HepG2 (cell line): Measurements from ENCODE around the gene CHCHD1. TPM values are rescaled to one million over a fixed set of nuclear protein-coding genes. Genes with fewer than 3 reads are reported as not detected.

Experiments
- ATAC-seq: fragments of 200-7000 bp; cut with Tn5 transposase; 3 replicates; pipeline ENCODE4 v1.9.1; 2020; ENCODE audit warnings: mild to moderate bottlenecking, moderate library complexity
- BruUV-seq: library from RNA; stranded (reverse); fragments of 400-500 nt; replicated peaks from 2 replicates; lab custom pipeline; 2021; lab: Mats Ljungman, UMichigan
- CTCF ChIA-PET: fragments of 300-600 bp; formaldehyde crosslinking; extraction: SDS; loops from one replicate; lab custom pipeline; 2021; ENCODE audit warnings: low total read pairs, inconsistent platforms, low intra/inter-chr PET ratio; lab: Yijun Ruan, JAX
- POLR2A ChIA-PET: fragments of 350-600 bp; sonication (Branson Sonifier 250); formaldehyde crosslinking; loops from one replicate; lab custom pipeline; 2020; ENCODE audit warnings: antibody characterized with exemption, inconsistent platforms; lab: Yijun Ruan, JAX
- DNase-seq: peaks from one replicate; pipeline ENCODE4 v3.0.0-alpha.2; 2015; ENCODE audit warnings: low spot score
- FAIRE-seq: peaks from 3 replicates; lab custom pipeline; 2011; peaks lifted over from hg19 to GRCh38; lab: Jason Lieb, UNC
- H2AFZ ChIP-seq: one replicate; pipeline ENCODE4 v1.6.1; 2011; ENCODE audit warnings: low read length, inconsistent platforms
- H3K27ac ChIP-seq: fragments of 300-600 bp; 3 replicates; pipeline ENCODE4 v1.8.0; 2011; ENCODE audit warnings: mixed run types, mild to moderate bottlenecking, mixed read lengths, low read length, inconsistent platforms; ENCODE audit not compliant: insufficient read depth; ENCODE audit errors: extremely low read length
- H3K27me3 ChIP-seq, 2 experiments: fragments of 200-600 bp in 1 of 2; 2 replicates in 1 of 2; 3 replicates in 1 of 2; pipeline versions ENCODE4 v1.6.0 to v1.8.0; 2011; ENCODE audit warnings: low read length in 2 of 2, mild to moderate bottlenecking in 2 of 2, moderate library complexity in 2 of 2, inconsistent platforms in 1 of 2; ENCODE audit not compliant: insufficient read depth in 2 of 2, control insufficient read depth in 1 of 2
- H3K36me3 ChIP-seq, 2 experiments: fragments of 200-600 bp in 1 of 2; replicated peaks in 1 of 2; 2 replicates in 1 of 2; 3 replicates in 1 of 2; pipeline versions ENCODE4 v1.5.1 to v1.8.0; 2011; ENCODE audit warnings: low read length in 2 of 2, inconsistent platforms in 1 of 2; ENCODE audit not compliant: insufficient read depth in 2 of 2, control insufficient read depth in 1 of 2
- H3K4me1 ChIP-seq: 2 replicates; pipeline ENCODE4 v1.5.1; 2012; ENCODE audit warnings: low read length, inconsistent platforms; ENCODE audit not compliant: insufficient read depth
- H3K4me2 ChIP-seq: 2 replicates; pipeline ENCODE4 v1.6.0; 2011; ENCODE audit warnings: low read depth, low read length, inconsistent platforms
- H3K4me3 ChIP-seq, 3 experiments: fragments of 200-600 bp in 1 of 3; sonication (generic), shearing (Covaris generic) in 1 of 3; replicated peaks in 1 of 3; 2 replicates each; pipeline ENCODE4 v1.5.1; 2011 to 2016; ENCODE audit warnings: low read length in 3 of 3, inconsistent platforms in 2 of 3, low read depth in 2 of 3, mild to moderate bottlenecking in 2 of 3, control low read depth in 1 of 3, mixed read lengths in 1 of 3; ENCODE audit not compliant: insufficient read depth in 1 of 3
- H3K79me2 ChIP-seq: one replicate; pipeline ENCODE4 v1.6.1; 2011; ENCODE audit warnings: low read length, inconsistent platforms; ENCODE audit not compliant: insufficient read depth
- H3K9ac ChIP-seq: 2 replicates; pipeline ENCODE4 v1.6.0; 2011; ENCODE audit warnings: mild to moderate bottlenecking, low read depth, low read length, inconsistent platforms; ENCODE audit not compliant: insufficient read depth
- H3K9me3 ChIP-seq: 2 replicates; pipeline ENCODE4 v1.5.1; 2012; ENCODE audit warnings: mild to moderate bottlenecking, low read length
- H4K20me1 ChIP-seq: 2 replicates; pipeline ENCODE4 v1.6.0; 2011; ENCODE audit warnings: inconsistent platforms, mild to moderate bottlenecking, low read length, moderate library complexity; ENCODE audit not compliant: insufficient read depth
- HOXD1 ChIP-seq: sonication (generic); formaldehyde crosslinking; IDR thresholded peaks from 2 replicates; pipeline ENCODE4 v1.5.0; 2020; ENCODE audit warnings: missing genetic modification reagents
- KLF16 ChIP-seq, 2 experiments: sonication (generic) in 1 of 2; formaldehyde crosslinking in 1 of 2; IDR thresholded peaks; 2 replicates each; pipeline versions ENCODE4 v1.6.1 to v1.8.0; 2016 to 2023; ENCODE audit warnings: missing genetic modification reagents in 2 of 2, missing compliant biosample characterization in 1 of 2
- NAIF1 ChIP-seq: sonication (generic); formaldehyde crosslinking; IDR thresholded peaks from 2 replicates; pipeline ENCODE4 v1.5.0; 2020; ENCODE audit warnings: mild to moderate bottlenecking, missing genetic modification reagents, borderline replicate concordance
- NCOA5 ChIP-seq: sonication (generic); formaldehyde crosslinking; IDR thresholded peaks from 2 replicates; pipeline ENCODE4 v1.4.0; 2020; ENCODE audit warnings: missing genetic modification reagents
- RNF2 ChIP-seq: fragments of 450-650 bp; conservative IDR thresholded peaks from 2 replicates; pipeline ENCODE4 v1.6.1; 2016; ENCODE audit warnings: low read depth
- SETDB1 ChIP-seq: sonication (generic); formaldehyde crosslinking; IDR thresholded peaks from 2 replicates; pipeline ENCODE4 v1.5.1; 2020; ENCODE audit warnings: missing genetic modification reagents, mild to moderate bottlenecking, borderline replicate concordance
- SOX5 ChIP-seq: IDR thresholded peaks from 2 replicates; pipeline ENCODE4 v1.6.1; 2016; ENCODE audit warnings: borderline replicate concordance
- STAT6 ChIP-seq: sonication (generic); formaldehyde crosslinking; IDR thresholded peaks from 2 replicates; pipeline ENCODE4 v1.4.0; 2020; ENCODE audit warnings: missing genetic modification reagents, mild to moderate bottlenecking, borderline replicate concordance
- TRIM24 ChIP-seq: sonication (generic); formaldehyde crosslinking; IDR thresholded peaks from 2 replicates; pipeline ENCODE4 v1.8.0; 2022; ENCODE audit warnings: mild to moderate bottlenecking, missing genetic modification reagents
- YY1 ChIP-seq: IDR thresholded peaks from 2 replicates; pipeline ENCODE4 v1.6.1; 2011; ENCODE audit warnings: low read length, low read depth, moderate library complexity, mild to moderate bottlenecking; ENCODE audit not compliant: insufficient read depth, insufficient replicate concordance
- ZBTB20 ChIP-seq: sonication (generic); formaldehyde crosslinking; IDR thresholded peaks from 2 replicates; pipeline ENCODE4 v1.8.1; 2023; ENCODE audit warnings: missing genetic modification reagents, low read depth, mild to moderate bottlenecking, borderline replicate concordance
- ZNF446 ChIP-seq: sonication (generic); formaldehyde crosslinking; IDR thresholded peaks from 2 replicates; pipeline ENCODE4 v1.5.0; 2020; ENCODE audit warnings: mild to moderate bottlenecking, missing genetic modification reagents
- ZNF496 ChIP-seq: sonication (generic); formaldehyde crosslinking; IDR thresholded peaks from 2 replicates; pipeline ENCODE4 v1.8.1; 2023; ENCODE audit warnings: mild to moderate bottlenecking, moderate library complexity, missing genetic modification reagents; ENCODE audit not compliant: insufficient replicate concordance
- ZNF83 ChIP-seq: sonication (generic); formaldehyde crosslinking; IDR thresholded peaks from 2 replicates; pipeline ENCODE4 v1.4.0; 2020; ENCODE audit warnings: missing genetic modification reagents, mild to moderate bottlenecking, borderline replicate concordance
- WGBS: methylation state at CpG from one replicate; pipeline ENCODE4 v1.1.6; 2017; ENCODE audit warnings: low lambda C conversion rate; 5-methylcytosine and 5-hydroxymethylcytosine counted together
- in situ Hi-C: cut with HindIII; loops from 2 replicates; pipeline ENCODE4 v1.10.0; 2017; ENCODE audit warnings: low pct_unique_long_range_greater_than_20kb; ENCODE audit not compliant: extremely low pct_ligation_motif_present
- intact Hi-C: fragments of 100-400 bp; cut with micrococcal nuclease; formaldehyde crosslinking; loops from one replicate; pipeline ENCODE4 v1.10.0; 2022; ENCODE audit not compliant: unreplicated experiment
- polyA plus RNA-seq, 8 experiments: library from polyadenylated mRNA; depleted of rRNA in 3 of 8; stranded (reverse) in 7 of 8; unstranded in 1 of 8; fragments of >200 nt; fragmentation: Illumina TruSeq in 4 of 8; extraction: Trizol in 4 of 8; gene quantifications; 2 replicates each; pipeline versions ENCODE4 v1.2.1 to v1.2.3, GENCODE V29; 2011 to 2016; ENCODE audit warnings: low read depth in 4 of 8, missing spikeins in 1 of 8, mixed read lengths in 1 of 8; ENCODE audit not compliant: insufficient read depth in 1 of 8
- total RNA-seq, 5 experiments: library from RNA; depleted of rRNA; stranded (reverse); fragments of >200 nt; fragmentation: Illumina TruSeq; extraction: Trizol; gene quantifications; 2 replicates each; pipeline ENCODE4 v1.2.3, GENCODE V29; 2016; ENCODE audit warnings: low read depth in 1 of 5
- TF ChIP-seq, protein P1 (sequence below): sonication (generic); formaldehyde crosslinking; conservative IDR thresholded peaks from 2 replicates; pipeline ENCODE4 v1.8.1; 2023; ENCODE audit warnings: missing genetic modification reagents
- TF ChIP-seq, protein P2 (sequence below): sonication (generic); formaldehyde crosslinking; IDR thresholded peaks from 2 replicates; pipeline ENCODE4 v1.8.1; 2023; ENCODE audit warnings: mild to moderate bottlenecking, inconsistent platforms, moderate library complexity, missing genetic modification reagents, borderline replicate concordance

CHCHD1 gene
- total and polyA plus RNA-seq, 2 of the 13 experiments (the other 11 are each of a cell fraction or from before 2014, with no cell fraction given) = 36.9 to 71.2 TPM

DNA sequence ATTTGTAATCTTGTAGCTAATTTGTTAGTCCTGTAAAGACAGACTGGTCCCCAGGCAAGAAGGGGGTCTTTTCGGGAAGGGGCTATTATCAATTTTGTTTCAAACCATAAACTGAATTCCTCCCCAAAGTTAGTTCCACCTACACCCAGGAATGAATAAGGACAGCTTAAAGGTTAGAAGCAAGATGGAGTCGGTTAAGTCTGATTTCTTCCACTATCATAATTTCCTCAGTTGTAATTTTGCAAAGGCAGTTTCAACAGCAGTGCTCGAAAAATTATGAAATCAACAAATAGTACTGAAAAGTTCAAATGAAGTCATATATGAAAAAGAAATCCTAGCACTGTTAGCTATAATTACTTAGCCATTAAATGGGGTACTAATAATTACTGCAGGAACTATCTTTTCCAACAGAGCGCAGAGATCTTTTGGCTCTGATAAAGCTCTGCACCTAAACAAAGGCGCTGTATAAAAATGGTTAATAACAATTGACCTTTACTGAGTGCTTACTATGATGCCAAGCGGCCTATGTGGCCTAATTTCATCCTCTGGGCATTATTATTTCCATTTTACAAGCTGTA, 38.4 kb upstream of the CHCHD1 start (continued):
- TF ChIP-seq NAIF1 (CRISPR knock-in tag) (0 out of 2 replicates have a peak, but pooled peaks have one; percentile 4), YY1 (no peak), HOXD1 (CRISPR knock-in tag) (no peak), KLF16 (CRISPR knock-in tag; IDR thresholded peaks at IDR 0.05) (no peak)
- TF ChIP-seq, protein P1, sequence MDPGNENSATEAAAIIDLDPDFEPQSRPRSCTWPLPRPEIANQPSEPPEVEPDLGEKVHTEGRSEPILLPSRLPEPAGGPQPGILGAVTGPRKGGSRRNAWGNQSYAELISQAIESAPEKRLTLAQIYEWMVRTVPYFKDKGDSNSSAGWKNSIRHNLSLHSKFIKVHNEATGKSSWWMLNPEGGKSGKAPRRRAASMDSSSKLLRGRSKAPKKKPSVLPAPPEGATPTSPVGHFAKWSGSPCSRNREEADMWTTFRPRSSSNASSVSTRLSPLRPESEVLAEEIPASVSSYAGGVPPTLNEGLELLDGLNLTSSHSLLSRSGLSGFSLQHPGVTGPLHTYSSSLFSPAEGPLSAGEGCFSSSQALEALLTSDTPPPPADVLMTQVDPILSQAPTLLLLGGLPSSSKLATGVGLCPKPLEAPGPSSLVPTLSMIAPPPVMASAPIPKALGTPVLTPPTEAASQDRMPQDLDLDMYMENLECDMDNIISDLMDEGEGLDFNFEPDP (CRISPR knock-in tag) = no peak

DNA sequence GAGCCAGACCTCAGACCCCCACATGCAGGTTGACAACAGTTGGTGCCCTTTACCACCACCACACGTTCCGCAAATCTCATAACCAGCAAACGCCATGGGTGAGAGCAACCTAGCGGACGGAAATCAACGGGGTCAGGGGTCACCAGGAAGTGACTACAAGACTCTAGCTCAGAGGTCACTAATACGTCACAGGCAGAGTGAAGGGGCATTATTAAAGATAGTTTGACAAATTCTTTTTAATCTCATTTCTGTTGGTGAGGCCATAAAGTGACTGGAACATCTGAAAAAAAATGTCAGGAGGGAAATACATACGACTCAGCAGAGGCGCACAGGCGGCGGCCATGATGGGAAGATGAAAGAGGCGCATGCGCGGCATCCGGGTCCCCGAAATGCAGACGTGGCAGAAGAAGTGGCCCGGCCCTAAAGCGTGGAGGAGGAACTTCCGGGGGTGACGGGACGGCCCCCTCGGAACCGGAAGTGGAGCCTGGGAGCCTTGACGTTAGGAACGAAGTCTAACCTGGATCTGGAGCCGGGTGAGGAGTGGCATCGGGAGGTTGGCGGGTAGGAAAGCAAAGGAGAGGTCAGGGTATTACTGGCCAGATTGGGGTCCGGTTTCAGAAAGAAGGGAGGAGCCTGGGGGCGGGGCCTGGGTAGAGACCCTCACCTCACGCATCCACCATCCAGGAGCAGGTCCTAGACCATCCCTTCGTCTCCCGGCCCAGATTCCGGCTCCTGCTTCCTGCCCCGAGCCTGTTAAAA, 37.8 kb upstream of the CHCHD1 start, which contains the start of gene SEC24C:
Gene SEC24C (plus strand): TSS at position 468 of the 759 bp plus-strand sequence. CDS start 2,461 bp downstream, outside the sequence.
- DNase-seq (peak; percentile 95), FAIRE-seq (peak; percentile 66), ATAC-seq (peak; percentile 92)
- Histone ChIP-seq H3K4me1 (peaks cover 40% of the 10 kb centered on the region), H3K4me2 (peak within 1 kb of the TSS; percentile 72), H3K4me3 (peak within 1 kb of the TSS; percentile 79 to 99 (median 98)), H3K36me3 (peaks cover 3 to 18% of the 10 kb centered on the region in 2 experiments; a peak in 4 of 5 replicates), H3K27me3 (no peaks in the 10 kb centered on the region; a peak in 1 of 5 replicates), H2AFZ (peak within 1 kb of the TSS; percentile 72), H3K79me2 (peaks cover 43% of the 10 kb centered on the region), H3K9ac (peak within 1 kb of the TSS; percentile 96), H3K27ac (peak within 1 kb of the TSS; percentile 92), H4K20me1 (no peaks in the 10 kb centered on the region), H3K9me3 (no peaks in the 10 kb centered on the region)
- intact Hi-C loops (no loop called here), in situ Hi-C loops (no loop called here)
- CTCF ChIA-PET = no interaction called here
- POLR2A ChIA-PET = interaction anchor here (0.5 to 5.4 kb wide), 14 partner anchors 14 to 332 kb away, joined by 3 to 85 read pairs (median 3); partner anchors contain the start of genes CHCHD1, PPP3CB and ZSWIM8
- no TSS peak for BruUV-seq
- under 1% methylated on average over 31 of the region's 36 CpGs for WGBS
- TF ChIP-seq NCOA5 (CRISPR knock-in tag) (no peak), ZNF496 (CRISPR knock-in tag) (no peak), SOX5 (CRISPR knock-in tag) (peak; percentile 21; the same call in 1 of the 2 replicates), ZNF83 (CRISPR knock-in tag) (no peak), ZNF446 (CRISPR knock-in tag) (0 out of 2 replicates have a peak, but pooled peaks have one; percentile 47), ZBTB20 (CRISPR knock-in tag) (peak; percentile 70; the same call in 1 of the 2 replicates), TRIM24 (CRISPR knock-in tag) (no peak), SETDB1 (CRISPR knock-in tag) (no peak), RNF2 (no peak), STAT6 (CRISPR knock-in tag) (0 out of 2 replicates have a peak, but pooled peaks have one; percentile 27)
- TF ChIP-seq, protein P2, sequence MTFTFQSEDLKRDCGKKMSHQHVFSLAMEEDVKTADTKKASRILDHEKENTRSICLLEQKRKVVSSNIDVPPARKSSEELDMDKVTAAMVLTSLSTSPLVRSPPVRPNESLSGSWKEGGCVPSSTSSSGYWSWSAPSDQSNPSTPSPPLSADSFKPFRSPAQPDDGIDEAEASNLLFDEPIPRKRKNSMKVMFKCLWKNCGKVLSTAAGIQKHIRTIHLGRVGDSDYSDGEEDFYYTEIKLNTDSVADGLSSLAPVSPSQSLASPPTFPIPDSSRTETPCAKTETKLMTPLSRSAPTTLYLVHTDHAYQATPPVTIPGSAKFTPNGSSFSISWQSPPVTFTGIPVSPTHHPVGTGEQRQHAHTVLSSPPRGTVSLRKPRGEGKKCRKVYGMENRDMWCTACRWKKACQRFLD (CRISPR knock-in tag) = no peak
